MCF 10A (cell line): ENCODE measurements around the gene MEF2C. TPM values are rescaled to one million over a fixed set of nuclear protein-coding genes. Genes with fewer than 3 reads are reported as not detected.

Experiments
- BruUV-seq: library from RNA; stranded (reverse); fragments of 400-500 nt; replicated peaks from 2 replicates; lab custom pipeline; 2021; lab: Mats Ljungman, UMichigan
- CTCF ChIA-PET: fragments of 300-600 bp; sonication (Branson Sonifier 250); formaldehyde crosslinking; extraction: SDS; loops from one replicate; lab custom pipeline; 2021; ENCODE audit warnings: antibody characterized with exemption, inconsistent platforms; lab: Yijun Ruan, JAX
- POLR2A ChIA-PET: fragments of 300-600, 350-650 bp; sonication (Branson Sonifier 250); formaldehyde crosslinking; extraction: SDS; loops from one replicate; lab custom pipeline; 2020; ENCODE audit warnings: antibody characterized with exemption, inconsistent platforms; lab: Yijun Ruan, JAX
- DNase-seq: peaks from one replicate; pipeline ENCODE4 v3.0.0-alpha.2; 2018; ENCODE audit not compliant: unreplicated experiment
- H3K27ac Mint-ChIP-seq: one replicate; pipeline ENCODE4 v1.8.0; 2022; ENCODE audit warnings: mild to moderate bottlenecking, low read depth, mixed read lengths; ENCODE audit not compliant: unreplicated experiment
- H3K27me3 Mint-ChIP-seq: one replicate; pipeline ENCODE4 v1.8.0; 2022; ENCODE audit warnings: mixed read lengths; ENCODE audit not compliant: insufficient read depth, unreplicated experiment
- H3K36me3 Mint-ChIP-seq: one replicate; pipeline ENCODE4 v1.8.0; 2022; ENCODE audit warnings: mild to moderate bottlenecking, moderate library complexity, mixed read lengths; ENCODE audit not compliant: insufficient read depth, unreplicated experiment
- H3K4me1 Mint-ChIP-seq: one replicate; pipeline ENCODE4 v1.8.0; 2022; ENCODE audit warnings: mixed read lengths; ENCODE audit not compliant: insufficient read depth, unreplicated experiment
- H3K4me3 Mint-ChIP-seq: one replicate; pipeline ENCODE4 v1.8.0; 2022; ENCODE audit warnings: mild to moderate bottlenecking, moderate library complexity, mixed read lengths; ENCODE audit not compliant: unreplicated experiment
- H3K9me3 Mint-ChIP-seq: one replicate; pipeline ENCODE4 v1.8.0; 2022; ENCODE audit warnings: mixed read lengths; ENCODE audit not compliant: unreplicated experiment
- CTCF ChIP-seq: fragments of 200-600 bp; IDR thresholded peaks from one replicate; pipeline ENCODE4 v1.8.0; 2022; ENCODE audit warnings: antibody characterized with exemption, mild to moderate bottlenecking; ENCODE audit not compliant: unreplicated experiment
- intact Hi-C: fragments of 100-400 bp; cut with micrococcal nuclease; formaldehyde crosslinking; loops from 2 replicates; pipeline ENCODE4 v1.14.1; 2022
- total RNA-seq: library from RNA; stranded (reverse); gene quantifications from 2 replicates; pipeline ENCODE4 v1.2.3, GENCODE V29; 2022

MEF2C gene
- total RNA-seq, 1 experiment from 2014 or later = 0.05 TPM

GRCh38 chr5:88868468-88869068, 14.4 kb downstream of the MEF2C start:
- ChIA-PET POLR2A (no interaction called here), CTCF (no interaction called here)
- H3K27me3 Mint-ChIP-seq = peaks cover 35% of the 10 kb centered on the region
- no TSS peak for BruUV-seq
- no peaks in the 10 kb centered on the region for H3K9me3 Mint-ChIP-seq
- TF ChIP-seq CTCF = no peak
- no peak overlapping the region for H3K27ac Mint-ChIP-seq
- DNase-seq = no peak
- H3K4me3 Mint-ChIP-seq = no peak overlapping the region
- no peaks in the 10 kb centered on the region for H3K4me1 Mint-ChIP-seq
- H3K36me3 Mint-ChIP-seq = no peaks in the 10 kb centered on the region
- intact Hi-C loops = no loop called here

- H3K36me3 Mint-ChIP-seq = no peaks in the 10 kb centered on the region
- no TSS peak for BruUV-seq
- no peak for TF ChIP-seq CTCF
- no peak overlapping the region for H3K27ac Mint-ChIP-seq
- no peak overlapping the region for H3K4me3 Mint-ChIP-seq
- no peaks in the 10 kb centered on the region for H3K4me1 Mint-ChIP-seq
- no peak for DNase-seq
- intact Hi-C loops = no loop called here
- ChIA-PET CTCF (no interaction called here), POLR2A (no interaction called here)
- peaks cover 26% of the 10 kb centered on the region for H3K27me3 Mint-ChIP-seq
- H3K9me3 Mint-ChIP-seq = no peaks in the 10 kb centered on the region
Measured at GRCh38 chr5:88867638-88868037, 15.3 kb downstream of the MEF2C start.

DNA sequence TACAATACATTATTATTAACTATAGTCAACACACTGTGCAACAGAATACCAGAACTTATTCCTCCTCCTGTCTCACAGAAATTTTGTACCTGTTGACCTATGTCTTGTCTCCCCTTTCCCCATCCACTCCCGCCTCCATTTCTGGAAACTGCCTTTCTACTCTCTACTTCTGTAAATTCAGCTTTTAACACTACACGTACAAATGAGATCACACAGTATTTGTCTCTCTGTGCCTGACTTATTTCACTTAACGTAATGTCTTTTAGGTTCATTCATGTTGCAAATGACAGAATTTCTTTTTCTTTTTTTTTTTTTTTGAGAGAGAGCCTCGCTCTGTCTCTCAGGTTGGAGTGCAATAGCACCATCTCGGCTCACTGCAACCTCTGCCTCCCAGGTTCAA, 19.5 kb downstream of the MEF2C start:
- no peaks in the 10 kb centered on the region for H3K4me1 Mint-ChIP-seq
- no peaks in the 10 kb centered on the region for H3K9me3 Mint-ChIP-seq
- CTCF ChIA-PET = no interaction called here
- intact Hi-C loops = no loop called here
- no peak for DNase-seq
- BruUV-seq = no TSS peak
- no peak for TF ChIP-seq CTCF
- H3K27ac Mint-ChIP-seq = no peak overlapping the region
- peaks cover 1% of the 10 kb centered on the region for H3K27me3 Mint-ChIP-seq
- H3K36me3 Mint-ChIP-seq = no peaks in the 10 kb centered on the region
- H3K4me3 Mint-ChIP-seq = no peak overlapping the region
- POLR2A ChIA-PET = no interaction called here

GRCh38 chr5:88862547-88863175, 20.3 kb downstream of the MEF2C start:
- H3K9me3 Mint-ChIP-seq = no peaks in the 10 kb centered on the region
- TF ChIP-seq CTCF = no peak
- peaks cover 10% of the 10 kb centered on the region for H3K27me3 Mint-ChIP-seq
- BruUV-seq = no TSS peak
- DNase-seq = no peak
- H3K4me1 Mint-ChIP-seq = no peaks in the 10 kb centered on the region
- intact Hi-C loops = no loop called here
- no peak overlapping the region for H3K27ac Mint-ChIP-seq
- POLR2A ChIA-PET = no interaction called here
- no peak overlapping the region for H3K4me3 Mint-ChIP-seq
- H3K36me3 Mint-ChIP-seq = no peaks in the 10 kb centered on the region
- CTCF ChIA-PET = interaction anchor here (0.6 to 0.7 kb wide), 2 partner anchors 407 to 1419 kb away, joined by 3 read pairs; no protein-coding TSS in a partner anchor
